ENCODE measurements around the gene GBF1.

Gene GBF1

GRCh38 chr10:102408728-102409603 is 163.6 kb downstream of the GBF1 start:
- H4K91ac ChIP-seq (ENCODE audit: low read depth, low read length, poor library complexity), result no peak overlapping the region
- H3K36me3 ChIP-seq (replicated peaks in 1 of 2; ENCODE audit: control insufficient read depth in 2 of 2, insufficient read depth in 2 of 2, low read length in 2 of 2), result peaks cover 0 to 20% of the 10 kb centered on the region in 2 donors
- no peak overlapping the region for H2BK120ac ChIP-seq (ENCODE audit: low read depth, low read length)
- no peak overlapping the region for H3K14ac ChIP-seq (ENCODE audit: low read length)
- no peak overlapping the region for H3K4ac ChIP-seq (ENCODE audit: low read length)
- no peaks in the 10 kb centered on the region for H3K79me1 ChIP-seq (ENCODE audit: low read depth, low read length)
- no peak overlapping the region for H3K27ac ChIP-seq (replicated peaks; ENCODE audit: low read length)
- no peak for DNase-seq (ENCODE audit: low spot score)
- peak overlapping the region; percentile 88 for H2BK15ac ChIP-seq (ENCODE audit: low read length)
- H2BK5ac ChIP-seq (ENCODE audit: low read length), result no peak overlapping the region
- peak overlapping the region; percentile 73 for H3K9ac ChIP-seq (ENCODE audit: low read depth, low read length, poor library complexity)
- H2BK12ac ChIP-seq (ENCODE audit: low read length), result no peak overlapping the region
- no peak overlapping the region for H4K8ac ChIP-seq (ENCODE audit: low read depth, low read length)
- H3K4me2 ChIP-seq (ENCODE audit: insufficient read depth, low read length, poor library complexity, severe bottlenecking), result peak overlapping the region; percentile 78
- peak overlapping the region; percentile 78 for H2AFZ ChIP-seq (ENCODE audit: low read length)
- peak overlapping the region; percentile 47 to 81 for H3K4me3 ChIP-seq (ENCODE audit: low read length in 2 of 2)
- H3K9me3 ChIP-seq (replicated peaks in 1 of 2; ENCODE audit: control insufficient read depth in 2 of 2, insufficient read depth in 1 of 2, low read depth in 1 of 2, low read length in 2 of 2), result peaks cover 0 to 9% of the 10 kb centered on the region in 2 donors
- H3K27me3 ChIP-seq (ENCODE audit: control insufficient read depth in 3 of 3, insufficient read depth in 3 of 3, low read depth in 1 of 3, low read length in 3 of 3), result peaks cover 0 to 49% (median 22%) of the 10 kb centered on the region in 3 experiments
- peak overlapping the region; percentile 20 for H3K23ac ChIP-seq (ENCODE audit: low read depth, low read length, poor library complexity)
- peak overlapping the region; percentile 49 for H2AK5ac ChIP-seq (ENCODE audit: low read depth, low read length)
- H3K18ac ChIP-seq (ENCODE audit: low read length), result peak overlapping the region; percentile 78
- no CpG with 5 or more reads among the region's 103 CpGs for WGBS, 2 donors (ENCODE audit: extremely low coverage in 2 of 2, insufficient read length in 2 of 2, insufficient replicate concordance in 1 of 2)
- H3K4me1 ChIP-seq (ENCODE audit: control insufficient read depth in 2 of 2, insufficient read depth in 1 of 2, low read depth in 1 of 2, low read length in 2 of 2), result peaks cover 39 to 53% of the 10 kb centered on the region in 2 donors

GRCh38 chr10:102409604-102410428 is 164.5 kb downstream of the GBF1 start:
- Histone ChIP-seq H3K4me1 (ENCODE audit: control insufficient read depth in 2 of 2, insufficient read depth in 1 of 2, low read depth in 1 of 2, low read length in 2 of 2) (peaks cover 44 to 62% of the 10 kb centered on the region in 2 donors), H3K4me3 (ENCODE audit: low read length in 2 of 2) (peak overlapping the region; percentile 47 to 81), H3K27ac (replicated peaks; ENCODE audit: low read length) (no peak overlapping the region), H2BK120ac (ENCODE audit: low read depth, low read length) (no peak overlapping the region), H3K4ac (ENCODE audit: low read length) (no peak overlapping the region), H3K9ac (ENCODE audit: low read depth, low read length, poor library complexity) (peak overlapping the region; percentile 53), H4K8ac (ENCODE audit: low read depth, low read length) (no peak overlapping the region), H2AK5ac (ENCODE audit: low read depth, low read length) (peak overlapping the region; percentile 49), H2BK5ac (ENCODE audit: low read length) (peak overlapping the region; percentile 69), H3K79me1 (ENCODE audit: low read depth, low read length) (no peaks in the 10 kb centered on the region), H3K18ac (ENCODE audit: low read length) (peak overlapping the region; percentile 86), H2AFZ (ENCODE audit: low read length) (peak overlapping the region; percentile 78), H2BK15ac (ENCODE audit: low read length) (peak overlapping the region; percentile 88), H3K36me3 (replicated peaks in 1 of 2; ENCODE audit: control insufficient read depth in 2 of 2, insufficient read depth in 2 of 2, low read length in 2 of 2) (peaks cover 0 to 13% of the 10 kb centered on the region in 2 donors), H3K9me3 (replicated peaks in 1 of 2; ENCODE audit: control insufficient read depth in 2 of 2, insufficient read depth in 1 of 2, low read depth in 1 of 2, low read length in 2 of 2) (peaks cover 0 to 9% of the 10 kb centered on the region in 2 donors), H2BK12ac (ENCODE audit: low read length) (no peak overlapping the region), H3K27me3 (ENCODE audit: control insufficient read depth in 3 of 3, insufficient read depth in 3 of 3, low read depth in 1 of 3, low read length in 3 of 3) (peaks cover 0 to 49% (median 22%) of the 10 kb centered on the region in 3 experiments), H4K91ac (ENCODE audit: low read depth, low read length, poor library complexity) (no peak overlapping the region), H3K23ac (ENCODE audit: low read depth, low read length, poor library complexity) (peak overlapping the region; percentile 20), H3K4me2 (ENCODE audit: insufficient read depth, low read length, poor library complexity, severe bottlenecking) (peak overlapping the region; percentile 78), H3K14ac (ENCODE audit: low read length) (peak overlapping the region; percentile 10)
- DNase-seq (ENCODE audit: low spot score), result no peak
- WGBS, 2 donors (ENCODE audit: extremely low coverage in 2 of 2, insufficient read length in 2 of 2, insufficient replicate concordance in 1 of 2), result no CpG with 5 or more reads among the region's 24 CpGs

GRCh38 chr10:102410429-102411073 is 165.2 kb downstream of the GBF1 start:
- peak overlapping the region; percentile 69 for H2BK5ac ChIP-seq (ENCODE audit: low read length)
- H3K27me3 ChIP-seq (ENCODE audit: control insufficient read depth in 3 of 3, insufficient read depth in 3 of 3, low read depth in 1 of 3, low read length in 3 of 3), result peaks cover 0 to 49% (median 22%) of the 10 kb centered on the region in 3 experiments
- H2BK15ac ChIP-seq (ENCODE audit: low read length), result peak overlapping the region; percentile 78
- peak overlapping the region; percentile 12 for H3K14ac ChIP-seq (ENCODE audit: low read length)
- peak overlapping the region; percentile 79 for H2BK12ac ChIP-seq (ENCODE audit: low read length)
- H3K36me3 ChIP-seq (replicated peaks in 1 of 2; ENCODE audit: control insufficient read depth in 2 of 2, insufficient read depth in 2 of 2, low read length in 2 of 2), result peaks cover 0 to 17% of the 10 kb centered on the region in 2 donors
- H3K23ac ChIP-seq (ENCODE audit: low read depth, low read length, poor library complexity), result peak overlapping the region; percentile 82
- no peak overlapping the region for H3K27ac ChIP-seq (replicated peaks; ENCODE audit: low read length)
- H3K79me1 ChIP-seq (ENCODE audit: low read depth, low read length), result no peaks in the 10 kb centered on the region
- peak overlapping the region in 1 of 2 donors; percentile 64 for H3K4me3 ChIP-seq (ENCODE audit: low read length in 2 of 2)
- DNase-seq (ENCODE audit: low spot score), result no peak
- no CpG with 5 or more reads among the region's 48 CpGs for WGBS, 2 donors (ENCODE audit: extremely low coverage in 2 of 2, insufficient read length in 2 of 2, insufficient replicate concordance in 1 of 2)
- H3K4ac ChIP-seq (ENCODE audit: low read length), result no peak overlapping the region
- peak overlapping the region; percentile 41 for H4K91ac ChIP-seq (ENCODE audit: low read depth, low read length, poor library complexity)
- peak overlapping the region; percentile 67 for H3K4me2 ChIP-seq (ENCODE audit: insufficient read depth, low read length, poor library complexity, severe bottlenecking)
- no peak overlapping the region for H4K8ac ChIP-seq (ENCODE audit: low read depth, low read length)
- H2BK120ac ChIP-seq (ENCODE audit: low read depth, low read length), result no peak overlapping the region
- no peak overlapping the region for H2AFZ ChIP-seq (ENCODE audit: low read length)
- no peak overlapping the region for H2AK5ac ChIP-seq (ENCODE audit: low read depth, low read length)
- peaks cover 45 to 66% of the 10 kb centered on the region in 2 donors for H3K4me1 ChIP-seq (ENCODE audit: control insufficient read depth in 2 of 2, insufficient read depth in 1 of 2, low read depth in 1 of 2, low read length in 2 of 2)
- H3K18ac ChIP-seq (ENCODE audit: low read length), result peak overlapping the region; percentile 89
- H3K9me3 ChIP-seq (replicated peaks in 1 of 2; ENCODE audit: control insufficient read depth in 2 of 2, insufficient read depth in 1 of 2, low read depth in 1 of 2, low read length in 2 of 2), result peaks cover 0 to 9% of the 10 kb centered on the region in 2 donors
- peak overlapping the region; percentile 53 for H3K9ac ChIP-seq (ENCODE audit: low read depth, low read length, poor library complexity)
